Endodermal cell (in vitro differentiated cells): ENCODE results near the gene MED4. TPM values are rescaled to one million over a fixed set of nuclear protein-coding genes. Genes with fewer than 3 reads are reported as not detected.

Source experiments
- DNase-seq: peaks from one replicate; pipeline ENCODE4 v3.0.0-alpha.2; 2017
- H3K27ac ChIP-seq: 2 replicates; pipeline ENCODE4 v1.5.1; 2013; ENCODE audit warnings: mild to moderate bottlenecking, low read depth, low read length, moderate library complexity
- H3K27me3 ChIP-seq: 2 replicates; pipeline ENCODE4 v1.6.1; 2013; ENCODE audit warnings: mild to moderate bottlenecking, low read length, moderate library complexity; ENCODE audit not compliant: insufficient read depth, control insufficient read depth, poor library complexity, severe bottlenecking
- H3K36me3 ChIP-seq: 2 replicates; pipeline ENCODE4 v1.7.0; 2013; ENCODE audit warnings: mild to moderate bottlenecking, low read length, moderate library complexity; ENCODE audit not compliant: control insufficient read depth, insufficient read depth
- H3K4me1 ChIP-seq: one replicate; pipeline ENCODE4 v1.7.0; 2013; ENCODE audit warnings: low read length; ENCODE audit not compliant: control insufficient read depth, insufficient read depth
- H3K4me3 ChIP-seq: 2 replicates; pipeline ENCODE4 v1.5.1; 2013; ENCODE audit warnings: mild to moderate bottlenecking, low read length, moderate library complexity
- H3K9ac ChIP-seq: 2 replicates; pipeline ENCODE4 v1.6.1; 2013; ENCODE audit warnings: mild to moderate bottlenecking, low read length, moderate library complexity; ENCODE audit not compliant: poor library complexity, severe bottlenecking; ENCODE audit errors: extremely low read depth
- H3K9me3 ChIP-seq: 2 replicates; pipeline ENCODE4 v1.6.1; 2013; ENCODE audit warnings: mild to moderate bottlenecking, low read length, moderate library complexity; ENCODE audit not compliant: control insufficient read depth
- H3K27ac Mint-ChIP-seq: 2 replicates; pipeline ENCODE4 v1.8.0; 2020; ENCODE audit warnings: mixed read lengths
- H3K27me3 Mint-ChIP-seq: 2 replicates; pipeline ENCODE4 v1.8.0; 2021; ENCODE audit warnings: mild to moderate bottlenecking, mixed read lengths; ENCODE audit not compliant: insufficient read depth
- H3K36me3 Mint-ChIP-seq: 2 replicates; pipeline ENCODE4 v1.8.0; 2020; ENCODE audit warnings: low read depth, mixed read lengths
- H3K4me1 Mint-ChIP-seq: 2 replicates; pipeline ENCODE4 v1.8.0; 2020; ENCODE audit warnings: mixed read lengths
- H3K4me3 Mint-ChIP-seq: 2 replicates; pipeline ENCODE4 v1.8.0; 2020; ENCODE audit warnings: mild to moderate bottlenecking, moderate library complexity, mixed read lengths
- H3K9me3 Mint-ChIP-seq: 2 replicates; pipeline ENCODE4 v1.8.0; 2020; ENCODE audit warnings: mild to moderate bottlenecking, mixed read lengths
- WGBS, 2 experiments: methylation state at CpG; one replicate each; pipeline versions ENCODE4 v1.1.5 to v1.1.7; 2013; ENCODE audit warnings: missing lambda C conversion rate in 2 of 2, mixed read lengths in 1 of 2; ENCODE audit not compliant: insufficient coverage in 1 of 2, insufficient read length in 1 of 2; 5-methylcytosine and 5-hydroxymethylcytosine counted together
- total RNA-seq, 2 donors: library from RNA; stranded (reverse); fragmentation: NEBNext Ultra II Directional in 1 of 2; extraction: Animal tissue kit (Norgen Biotek cat#: 25700) in 1 of 2; gene quantifications; 2 replicates in 1 of 2; 3 replicates in 1 of 2; pipeline ENCODE4 v1.2.1, GENCODE V29; 2021
- TF ChIP-seq, protein P1 (sequence below): fragments of 200-600 bp; sonication (generic); conservative IDR thresholded peaks from 2 replicates; pipeline ENCODE4 v1.5.0; 2021; ENCODE audit warnings: antibody characterized with exemption, mild to moderate bottlenecking

MED4 gene
- total RNA-seq, 2 donors from 2014 or later = 56.4 to 68.1 TPM

DNA sequence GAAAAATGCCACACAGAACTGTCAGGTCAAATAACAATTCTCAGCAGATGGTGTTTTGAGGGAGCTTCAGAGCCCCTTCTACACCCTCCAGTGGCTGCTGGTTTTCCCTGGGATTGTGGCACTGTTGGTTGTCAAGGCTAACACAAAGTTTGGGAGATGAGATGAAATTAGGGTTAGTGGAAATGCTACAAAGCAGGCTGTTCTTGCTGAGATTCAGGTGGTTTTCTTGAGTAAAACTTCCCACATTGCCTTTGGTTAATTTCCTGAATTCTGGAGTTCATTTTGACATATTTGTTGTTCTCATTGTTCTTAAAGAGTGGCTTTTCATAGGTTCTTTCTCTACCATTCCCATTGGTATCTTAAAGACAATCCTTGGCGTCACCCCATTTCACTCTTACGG is 22.1 kb downstream of the MED4 start:
- peaks cover 100% of the 10 kb centered on the region for H3K36me3 ChIP-seq
- H3K9ac ChIP-seq = no peak overlapping the region
- no peak overlapping the region for H3K4me3 Mint-ChIP-seq
- DNase-seq = no peak
- no peak overlapping the region for H3K27ac Mint-ChIP-seq
- no peaks in the 10 kb centered on the region for H3K27me3 Mint-ChIP-seq
- H3K27ac ChIP-seq = no peak overlapping the region
- no peaks in the 10 kb centered on the region for H3K4me1 Mint-ChIP-seq
- H3K9me3 ChIP-seq = peaks cover 97% of the 10 kb centered on the region
- no peaks in the 10 kb centered on the region for H3K27me3 ChIP-seq
- 97 to 100% methylated on average over 1 to 2 of the region's 2 CpGs for WGBS, 2 experiments
- H3K4me1 ChIP-seq = no peaks in the 10 kb centered on the region
- peak overlapping the region; percentile 0 for H3K4me3 ChIP-seq
- H3K9me3 Mint-ChIP-seq = peaks cover 81% of the 10 kb centered on the region
- TF ChIP-seq, protein P1, sequence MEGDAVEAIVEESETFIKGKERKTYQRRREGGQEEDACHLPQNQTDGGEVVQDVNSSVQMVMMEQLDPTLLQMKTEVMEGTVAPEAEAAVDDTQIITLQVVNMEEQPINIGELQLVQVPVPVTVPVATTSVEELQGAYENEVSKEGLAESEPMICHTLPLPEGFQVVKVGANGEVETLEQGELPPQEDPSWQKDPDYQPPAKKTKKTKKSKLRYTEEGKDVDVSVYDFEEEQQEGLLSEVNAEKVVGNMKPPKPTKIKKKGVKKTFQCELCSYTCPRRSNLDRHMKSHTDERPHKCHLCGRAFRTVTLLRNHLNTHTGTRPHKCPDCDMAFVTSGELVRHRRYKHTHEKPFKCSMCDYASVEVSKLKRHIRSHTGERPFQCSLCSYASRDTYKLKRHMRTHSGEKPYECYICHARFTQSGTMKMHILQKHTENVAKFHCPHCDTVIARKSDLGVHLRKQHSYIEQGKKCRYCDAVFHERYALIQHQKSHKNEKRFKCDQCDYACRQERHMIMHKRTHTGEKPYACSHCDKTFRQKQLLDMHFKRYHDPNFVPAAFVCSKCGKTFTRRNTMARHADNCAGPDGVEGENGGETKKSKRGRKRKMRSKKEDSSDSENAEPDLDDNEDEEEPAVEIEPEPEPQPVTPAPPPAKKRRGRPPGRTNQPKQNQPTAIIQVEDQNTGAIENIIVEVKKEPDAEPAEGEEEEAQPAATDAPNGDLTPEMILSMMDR = no peak
- peaks cover 99% of the 10 kb centered on the region for H3K36me3 Mint-ChIP-seq

DNA sequence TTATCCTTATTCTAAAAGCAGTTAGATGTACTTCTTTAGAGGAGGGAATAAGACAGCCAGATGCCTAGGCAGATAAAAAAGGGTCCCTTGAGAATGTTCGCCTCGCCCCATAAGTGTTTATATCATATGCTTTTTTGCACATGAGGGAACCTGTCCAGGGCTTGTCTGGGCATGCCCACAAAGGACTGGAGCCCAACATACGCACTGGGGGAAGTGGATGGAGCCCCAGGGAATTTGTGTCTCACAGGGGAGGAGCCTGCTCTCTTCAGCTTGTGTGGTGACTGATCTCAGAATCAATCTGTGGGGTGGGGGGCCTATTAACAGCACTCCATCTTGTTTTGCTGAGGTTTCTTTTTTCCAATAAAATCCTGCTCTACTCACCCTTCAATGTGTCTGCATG is 22.6 kb downstream of the MED4 start:
- no peaks in the 10 kb centered on the region for H3K27me3 ChIP-seq
- no peak overlapping the region for H3K27ac ChIP-seq
- Mint-ChIP-seq H3K27me3 (no peaks in the 10 kb centered on the region), H3K36me3 (peaks cover 100% of the 10 kb centered on the region), H3K9me3 (peaks cover 85% of the 10 kb centered on the region), H3K4me3 (no peak overlapping the region), H3K4me1 (no peaks in the 10 kb centered on the region), H3K27ac (no peak overlapping the region)
- peaks cover 100% of the 10 kb centered on the region for H3K9me3 ChIP-seq
- DNase-seq = no peak
- 97 to 100% methylated on average over 2 to 3 of the region's 3 CpGs for WGBS, 2 experiments
- H3K4me3 ChIP-seq = peak overlapping the region; percentile 0
- peaks cover 100% of the 10 kb centered on the region for H3K36me3 ChIP-seq
- TF ChIP-seq, protein P1 = no peak
- no peaks in the 10 kb centered on the region for H3K4me1 ChIP-seq
- H3K9ac ChIP-seq = no peak overlapping the region

DNA sequence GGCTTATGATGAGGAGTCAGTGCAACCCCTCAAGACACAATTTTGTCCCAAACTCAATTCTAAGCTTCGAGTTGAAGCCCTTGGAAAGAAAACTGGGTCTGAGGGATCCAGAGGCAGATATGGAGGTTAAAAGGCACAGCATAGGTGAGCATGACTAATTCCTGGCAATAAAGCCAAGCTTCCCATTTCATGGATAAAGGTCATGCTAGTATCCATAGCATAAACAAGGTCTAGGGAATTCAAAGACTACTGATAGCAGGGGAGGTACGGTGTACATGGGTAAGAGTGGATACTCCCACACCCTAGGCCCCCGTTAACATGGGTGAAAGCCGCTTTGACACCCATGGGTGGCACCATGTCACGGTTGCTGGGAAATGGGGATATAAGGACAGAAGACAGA is 24.0 kb downstream of the MED4 start:
- peaks cover 100% of the 10 kb centered on the region for H3K9me3 ChIP-seq
- peaks cover 100% of the 10 kb centered on the region for H3K36me3 ChIP-seq
- no peaks in the 10 kb centered on the region for H3K4me1 ChIP-seq
- Mint-ChIP-seq H3K36me3 (peaks cover 100% of the 10 kb centered on the region), H3K27me3 (no peaks in the 10 kb centered on the region), H3K27ac (no peak overlapping the region), H3K4me1 (no peaks in the 10 kb centered on the region), H3K4me3 (no peak overlapping the region), H3K9me3 (peaks cover 97% of the 10 kb centered on the region)
- no peak for DNase-seq
- TF ChIP-seq, protein P1 = no peak
- WGBS, 2 experiments = 86 to 100% methylated on average over 3 to 5 of the region's 5 CpGs
- no peak overlapping the region for H3K27ac ChIP-seq
- no peaks in the 10 kb centered on the region for H3K27me3 ChIP-seq
- peak overlapping the region; percentile 57 for H3K4me3 ChIP-seq
- no peak overlapping the region for H3K9ac ChIP-seq
